Measurements from ENCODE around the gene ROMO1. TPM values are rescaled to one million over a fixed set of nuclear protein-coding genes. Genes with fewer than 3 reads are reported as not detected.
"Not testable (repeated sequence)": the region's sequence is repeated elsewhere in the genome, so short reads cannot be mapped to it uniquely, and the experiment has no call there.

The ROMO1 gene
- polyA plus RNA-seq, 1 donor from 2014 or later = 514 TPM

DNA sequence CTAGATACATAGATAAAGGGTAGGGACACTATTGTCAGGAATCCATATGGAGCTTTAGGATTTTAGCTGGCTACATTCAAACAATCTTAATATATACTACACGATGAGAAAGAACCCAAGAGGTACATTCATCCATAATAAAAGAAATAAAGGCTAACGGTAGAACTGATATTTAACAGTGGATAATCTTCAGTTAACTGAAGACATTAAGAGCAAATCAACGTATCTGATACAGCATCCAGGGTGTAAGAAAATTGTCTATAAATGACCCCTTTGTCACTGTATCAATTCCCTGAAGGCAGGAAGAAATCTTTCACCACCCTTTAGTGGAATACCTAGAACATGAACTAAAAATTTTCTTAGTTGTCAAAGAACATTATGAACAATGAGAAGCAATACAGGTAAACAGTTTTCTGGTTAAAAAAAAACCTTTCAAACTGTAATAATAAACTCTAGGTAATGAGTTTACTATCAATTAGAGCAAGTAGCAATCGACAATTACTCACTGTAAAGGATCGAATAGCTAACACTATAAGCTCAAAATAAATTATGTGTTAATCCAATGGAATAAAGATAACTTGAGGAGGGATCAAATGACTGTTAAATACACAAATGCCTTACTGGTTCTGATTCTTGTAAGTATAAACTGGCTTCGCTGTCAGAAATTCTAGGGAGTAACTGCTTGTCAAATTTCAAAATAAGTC lies 11.8 kb downstream of the ROMO1 start:
- Histone ChIP-seq H4K20me1 (ENCODE audit: insufficient read depth) (peaks cover 27% of the 10 kb centered on the region), H3K36me3 (ENCODE audit: insufficient read depth, low read length) (peaks cover 8% of the 10 kb centered on the region), H3K9me3 (ENCODE audit: low read length) (no peaks in the 10 kb centered on the region), H3K27me3 (ENCODE audit: insufficient read depth, low read depth, low read length) (no peaks in the 10 kb centered on the region), H3K27ac (ENCODE audit: low read length) (no peak overlapping the region), H3K4me3 (ENCODE audit: low read length) (no peak overlapping the region), H3F3A (ENCODE audit: insufficient read depth, low read length, poor library complexity, severe bottlenecking) (peaks cover 7% of the 10 kb centered on the region), H3K9ac (ENCODE audit: low read length) (no peak overlapping the region), H3K79me2 (replicated peaks; ENCODE audit: insufficient read depth, low read length) (peaks cover 40% of the 10 kb centered on the region), H2AFZ (ENCODE audit: low read depth, low read length) (no peak overlapping the region), H3K4me2 (ENCODE audit: low read length) (no peak overlapping the region), H3K9me2 (ENCODE audit: insufficient read depth, low read length) (no peaks in the 10 kb centered on the region)
- TF ChIP-seq, protein P1, sequence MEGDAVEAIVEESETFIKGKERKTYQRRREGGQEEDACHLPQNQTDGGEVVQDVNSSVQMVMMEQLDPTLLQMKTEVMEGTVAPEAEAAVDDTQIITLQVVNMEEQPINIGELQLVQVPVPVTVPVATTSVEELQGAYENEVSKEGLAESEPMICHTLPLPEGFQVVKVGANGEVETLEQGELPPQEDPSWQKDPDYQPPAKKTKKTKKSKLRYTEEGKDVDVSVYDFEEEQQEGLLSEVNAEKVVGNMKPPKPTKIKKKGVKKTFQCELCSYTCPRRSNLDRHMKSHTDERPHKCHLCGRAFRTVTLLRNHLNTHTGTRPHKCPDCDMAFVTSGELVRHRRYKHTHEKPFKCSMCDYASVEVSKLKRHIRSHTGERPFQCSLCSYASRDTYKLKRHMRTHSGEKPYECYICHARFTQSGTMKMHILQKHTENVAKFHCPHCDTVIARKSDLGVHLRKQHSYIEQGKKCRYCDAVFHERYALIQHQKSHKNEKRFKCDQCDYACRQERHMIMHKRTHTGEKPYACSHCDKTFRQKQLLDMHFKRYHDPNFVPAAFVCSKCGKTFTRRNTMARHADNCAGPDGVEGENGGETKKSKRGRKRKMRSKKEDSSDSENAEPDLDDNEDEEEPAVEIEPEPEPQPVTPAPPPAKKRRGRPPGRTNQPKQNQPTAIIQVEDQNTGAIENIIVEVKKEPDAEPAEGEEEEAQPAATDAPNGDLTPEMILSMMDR (IDR thresholded peaks at IDR 0.05; ENCODE audit: poor library complexity, severe bottlenecking) = no peak
- TF ChIP-seq POLR2AphosphoS5 (IDR thresholded peaks at IDR 0.05) (no peak), SMC3 (conservative IDR thresholded peaks at IDR 0.05; ENCODE audit: poor library complexity) (no peak), EP300 (conservative IDR thresholded peaks at IDR 0.05; ENCODE audit: poor library complexity, severe bottlenecking) (no peak), RAD21 (conservative IDR thresholded peaks at IDR 0.05) (no peak), EZH2 (IDR thresholded peaks at IDR 0.05; ENCODE audit: borderline replicate concordance, insufficient read depth, low read length, poor library complexity, severe bottlenecking) (no peak), TAF1 (IDR thresholded peaks at IDR 0.05; ENCODE audit: low read depth) (no peak), MXI1 (conservative IDR thresholded peaks at IDR 0.05; ENCODE audit: poor library complexity, severe bottlenecking) (no peak)
- TF ChIP-seq, protein P2, sequence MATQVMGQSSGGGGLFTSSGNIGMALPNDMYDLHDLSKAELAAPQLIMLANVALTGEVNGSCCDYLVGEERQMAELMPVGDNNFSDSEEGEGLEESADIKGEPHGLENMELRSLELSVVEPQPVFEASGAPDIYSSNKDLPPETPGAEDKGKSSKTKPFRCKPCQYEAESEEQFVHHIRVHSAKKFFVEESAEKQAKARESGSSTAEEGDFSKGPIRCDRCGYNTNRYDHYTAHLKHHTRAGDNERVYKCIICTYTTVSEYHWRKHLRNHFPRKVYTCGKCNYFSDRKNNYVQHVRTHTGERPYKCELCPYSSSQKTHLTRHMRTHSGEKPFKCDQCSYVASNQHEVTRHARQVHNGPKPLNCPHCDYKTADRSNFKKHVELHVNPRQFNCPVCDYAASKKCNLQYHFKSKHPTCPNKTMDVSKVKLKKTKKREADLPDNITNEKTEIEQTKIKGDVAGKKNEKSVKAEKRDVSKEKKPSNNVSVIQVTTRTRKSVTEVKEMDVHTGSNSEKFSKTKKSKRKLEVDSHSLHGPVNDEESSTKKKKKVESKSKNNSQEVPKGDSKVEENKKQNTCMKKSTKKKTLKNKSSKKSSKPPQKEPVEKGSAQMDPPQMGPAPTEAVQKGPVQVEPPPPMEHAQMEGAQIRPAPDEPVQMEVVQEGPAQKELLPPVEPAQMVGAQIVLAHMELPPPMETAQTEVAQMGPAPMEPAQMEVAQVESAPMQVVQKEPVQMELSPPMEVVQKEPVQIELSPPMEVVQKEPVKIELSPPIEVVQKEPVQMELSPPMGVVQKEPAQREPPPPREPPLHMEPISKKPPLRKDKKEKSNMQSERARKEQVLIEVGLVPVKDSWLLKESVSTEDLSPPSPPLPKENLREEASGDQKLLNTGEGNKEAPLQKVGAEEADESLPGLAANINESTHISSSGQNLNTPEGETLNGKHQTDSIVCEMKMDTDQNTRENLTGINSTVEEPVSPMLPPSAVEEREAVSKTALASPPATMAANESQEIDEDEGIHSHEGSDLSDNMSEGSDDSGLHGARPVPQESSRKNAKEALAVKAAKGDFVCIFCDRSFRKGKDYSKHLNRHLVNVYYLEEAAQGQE (IDR thresholded peaks at IDR 0.05; ENCODE audit: borderline replicate concordance) = no peak

DNA sequence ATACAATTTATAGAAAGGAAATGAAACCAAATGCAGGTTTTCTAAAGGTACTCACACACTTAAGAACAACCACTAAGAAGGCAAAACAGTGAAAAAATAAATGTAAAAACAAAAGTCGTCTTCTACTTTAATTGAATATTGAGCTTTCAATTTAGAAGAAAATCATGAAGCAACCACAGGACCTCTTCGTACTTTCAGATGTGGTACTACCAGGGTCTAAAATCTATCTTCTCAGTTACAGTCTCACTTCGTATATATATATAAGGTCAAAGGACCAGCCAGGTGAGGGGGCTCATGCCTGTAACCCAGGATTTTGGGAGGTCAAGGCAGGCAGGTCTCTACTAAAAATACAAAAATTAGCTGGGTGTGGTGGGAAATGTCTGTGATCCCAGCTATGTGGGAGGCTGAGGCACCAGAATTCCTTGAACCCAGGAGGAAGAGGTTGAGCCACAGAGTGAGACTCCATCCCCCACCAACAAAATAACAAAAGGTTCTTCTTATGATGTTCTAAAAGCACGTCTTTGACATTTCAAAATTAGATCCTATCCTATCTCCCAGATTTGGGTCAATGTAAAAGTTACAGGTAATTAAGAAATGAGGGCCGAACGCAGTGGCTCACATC lies 12.5 kb downstream of the ROMO1 start:
- peaks cover 7% of the 10 kb centered on the region for H3F3A ChIP-seq (ENCODE audit: insufficient read depth, low read length, poor library complexity, severe bottlenecking)
- H3K79me2 ChIP-seq (replicated peaks; ENCODE audit: insufficient read depth, low read length) = peaks cover 45% of the 10 kb centered on the region
- no peak overlapping the region for H3K4me2 ChIP-seq (ENCODE audit: low read length)
- no peaks in the 10 kb centered on the region for H3K9me2 ChIP-seq (ENCODE audit: insufficient read depth, low read length)
- H3K27me3 ChIP-seq (ENCODE audit: insufficient read depth, low read depth, low read length) = no peaks in the 10 kb centered on the region
- H3K9ac ChIP-seq (ENCODE audit: low read length) = no peak overlapping the region
- no peak for TF ChIP-seq EZH2 (IDR thresholded peaks at IDR 0.05; ENCODE audit: borderline replicate concordance, insufficient read depth, low read length, poor library complexity, severe bottlenecking)
- H3K4me3 ChIP-seq (ENCODE audit: low read length) = no peak overlapping the region
- H3K27ac ChIP-seq (ENCODE audit: low read length) = no peak overlapping the region
- H3K36me3 ChIP-seq (ENCODE audit: insufficient read depth, low read length) = peaks cover 8% of the 10 kb centered on the region
- H4K20me1 ChIP-seq (ENCODE audit: insufficient read depth) = peaks cover 26% of the 10 kb centered on the region
- H3K9me3 ChIP-seq (ENCODE audit: low read length) = no peaks in the 10 kb centered on the region
- no peak overlapping the region for H2AFZ ChIP-seq (ENCODE audit: low read depth, low read length)

DNA sequence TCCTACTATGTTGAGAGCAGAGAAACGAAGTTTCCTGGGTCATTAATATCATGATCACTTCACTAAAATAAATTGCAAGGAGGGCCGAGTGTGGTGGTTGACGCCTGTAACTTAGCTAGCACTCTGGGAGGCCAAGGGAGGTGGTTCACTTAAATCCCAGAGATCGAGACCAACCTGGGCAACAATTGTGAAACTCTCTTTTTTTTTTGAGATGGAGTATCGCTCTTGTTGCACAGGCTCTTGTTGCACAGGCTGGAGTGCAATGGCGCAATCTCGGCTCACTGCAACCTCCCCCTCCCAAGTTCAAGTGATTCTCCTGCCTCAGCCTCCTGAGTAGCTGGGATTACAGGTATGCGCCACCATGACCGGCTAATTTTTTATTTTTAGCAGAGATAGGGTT lies 13.9 kb downstream of the ROMO1 start:
- H3K4me2 ChIP-seq (ENCODE audit: low read length); H3K9ac ChIP-seq (ENCODE audit: low read length); H3K4me3 ChIP-seq (ENCODE audit: low read length); H3K9me3 ChIP-seq (ENCODE audit: low read length); H2AFZ ChIP-seq (ENCODE audit: low read depth, low read length); H3K9me2 ChIP-seq (ENCODE audit: insufficient read depth, low read length); H3K27ac ChIP-seq (ENCODE audit: low read length); H3F3A ChIP-seq (ENCODE audit: insufficient read depth, low read length, poor library complexity, severe bottlenecking); H3K27me3 ChIP-seq (ENCODE audit: insufficient read depth, low read depth, low read length): not testable (repeated sequence)
- Histone ChIP-seq H3K79me2 (replicated peaks; ENCODE audit: insufficient read depth, low read length) (peaks cover 51% of the 10 kb centered on the region), H3K36me3 (ENCODE audit: insufficient read depth, low read length) (peaks cover 11% of the 10 kb centered on the region), H4K20me1 (ENCODE audit: insufficient read depth) (peaks cover 22% of the 10 kb centered on the region)

Data from neural cell (in vitro differentiated cells).